Stimulated activated CD4-positive, alpha-beta T cell treated with anti-CD3 and anti-CD28 coated beads, TNF-alpha, amount 100 ng/mL, for 48 hours (primary cell): ENCODE results near the gene LYL1.

Source experiments
- DNase-seq, 3 donors: peaks; one replicate each; pipeline ENCODE4 v3.0.0-alpha.2; 2020; ENCODE audit warnings: low read depth in 3 of 3

Gene LYL1

GRCh38 chr19:13092606-13093235 is 9.9 kb downstream of the LYL1 start:
- DNase-seq, result no peak

GRCh38 chr19:13092158-13092543 is 10.5 kb downstream of the LYL1 start:
- DNase-seq, result no peak

- no peak for DNase-seq
Measured at GRCh38 chr19:13091400-13092157, 11.1 kb downstream of the LYL1 start.

GRCh38 chr19:13090511-13091231 is 12.0 kb downstream of the LYL1 start:
- DNase-seq, result no peak

GRCh38 chr19:13089857-13090507 is 12.7 kb downstream of the LYL1 start:
- DNase-seq, result no peak

- DNase-seq, result no peak
Measured at GRCh38 chr19:13089139-13089856, 13.4 kb downstream of the LYL1 start.

GRCh38 chr19:13087795-13088537 is 14.7 kb downstream of the LYL1 start:
- DNase-seq, result no peak

- no peak for DNase-seq
Measured at GRCh38 chr19:13087295-13087694, 15.4 kb downstream of the LYL1 start.

GRCh38 chr19:13086341-13086740 is 16.3 kb downstream of the LYL1 start:
- DNase-seq, result no peak

GRCh38 chr19:13085666-13086065 is 17.0 kb downstream of the LYL1 start:
- no peak for DNase-seq

GRCh38 chr19:13083627-13084026 is 19.0 kb downstream of the LYL1 start:
- no peak for DNase-seq

- DNase-seq, result no peak
Measured at GRCh38 chr19:13083008-13083404, 19.7 kb downstream of the LYL1 start.

GRCh38 chr19:13082192-13083007 is 20.3 kb downstream of the LYL1 start:
- no peak for DNase-seq

GRCh38 chr19:13079542-13079986 is 23.1 kb downstream of the LYL1 start:
- DNase-seq, result no peak

GRCh38 chr19:13078897-13079541 is 23.6 kb downstream of the LYL1 start:
- no peak for DNase-seq

- DNase-seq, result no peak
Measured at GRCh38 chr19:13078381-13078780, 24.3 kb downstream of the LYL1 start.

GRCh38 chr19:13077240-13077639 is 25.4 kb downstream of the LYL1 start:
- DNase-seq, result no peak

GRCh38 chr19:13076787-13077186 is 25.9 kb downstream of the LYL1 start:
- DNase-seq, result no peak

- DNase-seq, result no peak
Measured at GRCh38 chr19:13076320-13076719, 26.3 kb downstream of the LYL1 start.

- no peak for DNase-seq
Measured at GRCh38 chr19:13074378-13074777, 28.3 kb downstream of the LYL1 start.
